Neuronal stem cell (in vitro differentiated cells): ENCODE results near the gene STK33.

ENCODE experiments used
- DNase-seq: peaks from one replicate; pipeline ENCODE4 v3.0.0-alpha.2; 2013; ENCODE audit warnings: low spot score
- H2AFZ ChIP-seq: one replicate; pipeline ENCODE4 v1.6.1; 2013; ENCODE audit warnings: mild to moderate bottlenecking, low read length, inconsistent platforms
- H2AK5ac ChIP-seq: 2 replicates; pipeline ENCODE4 v1.6.1; 2013; ENCODE audit warnings: low read depth, mild to moderate bottlenecking, inconsistent platforms, low read length, moderate library complexity, mixed read lengths
- H2BK120ac ChIP-seq: 2 replicates; pipeline ENCODE4 v1.6.1; 2013; ENCODE audit warnings: low read depth, mild to moderate bottlenecking, inconsistent platforms, low read length, moderate library complexity, mixed read lengths
- H2BK12ac ChIP-seq: one replicate; pipeline ENCODE4 v1.6.1; 2013; ENCODE audit warnings: low read length, inconsistent platforms
- H2BK15ac ChIP-seq: 2 replicates; pipeline ENCODE4 v1.6.1; 2013; ENCODE audit warnings: mild to moderate bottlenecking, low read length, inconsistent platforms, mixed read lengths
- H2BK5ac ChIP-seq: one replicate; pipeline ENCODE4 v1.6.1; 2013; ENCODE audit warnings: inconsistent platforms, mild to moderate bottlenecking, low read length, moderate library complexity
- H3K14ac ChIP-seq: one replicate; pipeline ENCODE4 v1.6.1; 2013; ENCODE audit warnings: low read length, inconsistent platforms
- H3K18ac ChIP-seq: 2 replicates; pipeline ENCODE4 v1.6.1; 2013; ENCODE audit warnings: low read length, inconsistent platforms
- H3K23ac ChIP-seq: 2 replicates; pipeline ENCODE4 v1.6.1; 2013; ENCODE audit warnings: low read depth, mild to moderate bottlenecking, mixed read lengths, low read length, inconsistent platforms; ENCODE audit not compliant: poor library complexity
- H3K27ac ChIP-seq: replicated peaks from 3 replicates; pipeline ENCODE4 v1.5.1; 2013; ENCODE audit warnings: low read length, inconsistent platforms
- H3K27me3 ChIP-seq, 3 experiments: 2 replicates each; pipeline ENCODE4 v1.6.1; 2013; ENCODE audit warnings: low read length in 3 of 3, mild to moderate bottlenecking in 2 of 3, inconsistent platforms in 1 of 3, low read depth in 1 of 3, mixed read lengths in 1 of 3, moderate library complexity in 1 of 3; ENCODE audit not compliant: control insufficient read depth in 3 of 3, insufficient read depth in 3 of 3
- H3K36me3 ChIP-seq, 2 donors: replicated peaks in 1 of 2; 2 replicates each; pipeline ENCODE4 v1.6.1; 2013; ENCODE audit warnings: low read length in 2 of 2; ENCODE audit not compliant: control insufficient read depth in 2 of 2, insufficient read depth in 2 of 2
- H3K4ac ChIP-seq: 2 replicates; pipeline ENCODE4 v1.6.1; 2013; ENCODE audit warnings: inconsistent platforms, mild to moderate bottlenecking, low read length, moderate library complexity
- H3K4me1 ChIP-seq, 2 donors: 1 replicate in 1 of 2; 2 replicates in 1 of 2; pipeline ENCODE4 v1.6.1; 2013; ENCODE audit warnings: low read length in 2 of 2, low read depth in 1 of 2; ENCODE audit not compliant: control insufficient read depth in 2 of 2, insufficient read depth in 1 of 2
- H3K4me2 ChIP-seq: one replicate; pipeline ENCODE4 v1.6.1; 2013; ENCODE audit warnings: mild to moderate bottlenecking, low read length, inconsistent platforms; ENCODE audit not compliant: insufficient read depth, poor library complexity, severe bottlenecking
- H3K4me3 ChIP-seq, 2 donors: 2 replicates each; pipeline ENCODE4 v1.5.1; 2013; ENCODE audit warnings: low read length in 2 of 2, mild to moderate bottlenecking in 2 of 2, inconsistent platforms in 1 of 2, moderate library complexity in 1 of 2
- H3K79me1 ChIP-seq: one replicate; pipeline ENCODE4 v1.6.1; 2013; ENCODE audit warnings: low read depth, mild to moderate bottlenecking, inconsistent platforms, low read length, moderate library complexity
- H3K9ac ChIP-seq: one replicate; pipeline ENCODE4 v1.6.1; 2013; ENCODE audit warnings: mild to moderate bottlenecking, low read depth, low read length, inconsistent platforms; ENCODE audit not compliant: poor library complexity
- H3K9me3 ChIP-seq, 2 donors: replicated peaks in 1 of 2; 2 replicates each; pipeline versions ENCODE3 to v1.6.1; 2013; ENCODE audit warnings: low read length in 2 of 2, mild to moderate bottlenecking in 2 of 2, inconsistent platforms in 1 of 2, low read depth in 1 of 2, mixed read lengths in 1 of 2, moderate library complexity in 1 of 2; ENCODE audit not compliant: control insufficient read depth in 2 of 2, insufficient read depth in 1 of 2
- H4K8ac ChIP-seq: one replicate; pipeline ENCODE4 v1.6.1; 2013; ENCODE audit warnings: low read depth, mild to moderate bottlenecking, inconsistent platforms, low read length, moderate library complexity
- H4K91ac ChIP-seq: one replicate; pipeline ENCODE4 v1.6.1; 2013; ENCODE audit warnings: low read length, low read depth, mild to moderate bottlenecking, inconsistent platforms; ENCODE audit not compliant: poor library complexity
- WGBS, 2 donors: extraction: QIAGEN DNeasy Blood & Tissue Kit; methylation state at CpG; one replicate each; pipeline ENCODE4 v1.1.7; 2013; ENCODE audit warnings: missing lambda C conversion rate in 2 of 2, mixed read lengths in 1 of 2; ENCODE audit not compliant: insufficient read length in 2 of 2, insufficient replicate concordance in 1 of 2; ENCODE audit errors: extremely low coverage in 2 of 2; 5-methylcytosine and 5-hydroxymethylcytosine counted together

The STK33 gene

GRCh38 chr11:8531312-8531711, 62.7 kb downstream of the STK33 start:
- H3K4ac ChIP-seq, result no peak overlapping the region
- no peak overlapping the region for H2BK12ac ChIP-seq
- no peak overlapping the region for H2AK5ac ChIP-seq
- WGBS, 2 donors, result no CpG with 5 or more reads among the region's 4 CpGs
- no peak overlapping the region for H3K18ac ChIP-seq
- no peaks in the 10 kb centered on the region for H3K4me1 ChIP-seq
- H3K79me1 ChIP-seq, result no peaks in the 10 kb centered on the region
- H4K8ac ChIP-seq, result no peak overlapping the region
- no peak overlapping the region for H2BK120ac ChIP-seq
- no peak overlapping the region for H3K14ac ChIP-seq
- no peak overlapping the region for H3K27ac ChIP-seq
- H3K4me2 ChIP-seq, result no peak overlapping the region
- no peak overlapping the region for H3K23ac ChIP-seq
- no peak overlapping the region for H2AFZ ChIP-seq
- H3K4me3 ChIP-seq, result no peak overlapping the region
- H3K9me3 ChIP-seq, result no peaks in the 10 kb centered on the region
- no peak overlapping the region for H2BK5ac ChIP-seq
- H4K91ac ChIP-seq, result no peak overlapping the region
- no peak overlapping the region for H2BK15ac ChIP-seq
- no peak for DNase-seq
- no peak overlapping the region for H3K9ac ChIP-seq
- no peaks in the 10 kb centered on the region for H3K36me3 ChIP-seq
- H3K27me3 ChIP-seq, result no peaks in the 10 kb centered on the region

GRCh38 chr11:8527939-8528338, 66.1 kb downstream of the STK33 start:
- Histone ChIP-seq H3K79me1 (no peaks in the 10 kb centered on the region), H3K4me1 (no peaks in the 10 kb centered on the region), H3K4me3 (no peak overlapping the region), H2BK12ac (no peak overlapping the region), H3K9me3 (no peaks in the 10 kb centered on the region), H3K27me3 (no peaks in the 10 kb centered on the region), H2BK15ac (no peak overlapping the region), H3K4me2 (no peak overlapping the region), H3K36me3 (no peaks in the 10 kb centered on the region), H3K18ac (no peak overlapping the region), H3K23ac (no peak overlapping the region), H4K91ac (no peak overlapping the region), H4K8ac (no peak overlapping the region), H3K14ac (no peak overlapping the region), H3K9ac (no peak overlapping the region), H2AFZ (no peak overlapping the region), H2BK5ac (no peak overlapping the region), H2AK5ac (no peak overlapping the region), H3K4ac (no peak overlapping the region), H2BK120ac (no peak overlapping the region), H3K27ac (no peak overlapping the region)
- WGBS, 2 donors, result no CpG with 5 or more reads among the region's 3 CpGs
- DNase-seq, result no peak

- Histone ChIP-seq H2AK5ac (no peak overlapping the region), H2BK5ac (no peak overlapping the region), H3K4me2 (no peak overlapping the region), H3K4me1 (no peaks in the 10 kb centered on the region), H3K4me3 (no peak overlapping the region), H3K14ac (no peak overlapping the region), H3K9ac (no peak overlapping the region), H2AFZ (no peak overlapping the region), H3K79me1 (no peaks in the 10 kb centered on the region), H3K18ac (no peak overlapping the region), H3K4ac (no peak overlapping the region), H3K27ac (no peak overlapping the region), H2BK15ac (no peak overlapping the region), H3K23ac (no peak overlapping the region), H4K91ac (no peak overlapping the region), H3K9me3 (no peaks in the 10 kb centered on the region), H2BK120ac (no peak overlapping the region), H3K36me3 (no peaks in the 10 kb centered on the region), H4K8ac (no peak overlapping the region), H3K27me3 (no peaks in the 10 kb centered on the region), H2BK12ac (no peak overlapping the region)
- DNase-seq, result no peak
- no CpG with 5 or more reads among the region's 34 CpGs for WGBS, 2 donors
Measured at GRCh38 chr11:8523396-8523795, 70.6 kb downstream of the STK33 start.

- H2AK5ac ChIP-seq, result no peak overlapping the region
- H3K79me1 ChIP-seq, result peaks cover 3% of the 10 kb centered on the region
- DNase-seq, result no peak
- H4K8ac ChIP-seq, result no peak overlapping the region
- no peak overlapping the region for H3K18ac ChIP-seq
- no peaks in the 10 kb centered on the region for H3K4me1 ChIP-seq
- H3K4ac ChIP-seq, result no peak overlapping the region
- no peak overlapping the region for H2BK15ac ChIP-seq
- H2BK120ac ChIP-seq, result no peak overlapping the region
- no peak overlapping the region for H4K91ac ChIP-seq
- no peak overlapping the region for H3K14ac ChIP-seq
- H2AFZ ChIP-seq, result no peak overlapping the region
- H3K27ac ChIP-seq, result no peak overlapping the region
- WGBS, 2 donors, result no CpG with 5 or more reads among the region's 2 CpGs
- no peak overlapping the region for H3K4me2 ChIP-seq
- H3K4me3 ChIP-seq, result no peak overlapping the region
- no peaks in the 10 kb centered on the region for H3K36me3 ChIP-seq
- H3K27me3 ChIP-seq, result no peaks in the 10 kb centered on the region
- peaks cover 2 to 18% of the 10 kb centered on the region in 2 donors for H3K9me3 ChIP-seq
- no peak overlapping the region for H3K23ac ChIP-seq
- no peak overlapping the region for H3K9ac ChIP-seq
- H2BK5ac ChIP-seq, result no peak overlapping the region
- no peak overlapping the region for H2BK12ac ChIP-seq
Measured at GRCh38 chr11:8512547-8512946, 81.5 kb downstream of the STK33 start.
